Spleen (tissue), 7 donors: ENCODE results near the gene SEC22C.

Source experiments
- CTCF ChIP-seq, 11 experiments: fragments of 200-600 bp in 7 of 11; fragments of 450-650 bp in 4 of 11; sonication (generic) in 4 of 11; IDR thresholded peaks in 8 of 11; conservative IDR thresholded peaks in 3 of 11; 1 replicate in 7 of 11; 2 replicates in 4 of 11; pipeline versions ENCODE4 v1.4.0 to v1.8.0; 2016 to 2021; ENCODE audit warnings: antibody characterized with exemption in 11 of 11, inconsistent platforms in 4 of 11, mild to moderate bottlenecking in 1 of 11
- POLR2A ChIP-seq, 3 donors: fragments of 450-650 bp; IDR thresholded peaks; one replicate each; pipeline ENCODE4 v1.5.1; 2017; ENCODE audit warnings: antibody characterized with exemption in 3 of 3, mild to moderate bottlenecking in 1 of 3
- donor health status: DM: no; HTN: no; CAD: no; lungs with moderate emphysema.
- donor health status: DM: no; HTN: no; CAD: no.
- donor health status: DM: no; HTN: no; CAD: no.

- TF ChIP-seq POLR2A (IDR thresholded peaks at IDR 0.05) (no peak), CTCF (IDR thresholded peaks at IDR 0.05 in 8 of 11, conservative IDR thresholded peaks at IDR 0.05 in 3 of 11) (no peak)
These were observed 26.8 kb upstream of the SEC22C start for GRCh38 chr3:42608581-42608980.
